SU-DHL-6 (cell line): ENCODE data around the gene ADAD1.
"Not testable (repeated sequence)": the region's sequence is repeated elsewhere in the genome, so short reads cannot be mapped to it uniquely, and the experiment has no call there.

ENCODE experiments used
- H2AFZ ChIP-seq: fragments of 200-600 bp; sonication (generic); 2 replicates; pipeline ENCODE4 v1.6.1; 2014; ENCODE audit warnings: low read depth, mild to moderate bottlenecking, moderate library complexity, mixed read lengths, antibody characterized with exemption, low read length; ENCODE audit not compliant: severe bottlenecking
- H3F3A ChIP-seq: fragments of 200-600 bp; shearing (Covaris generic); 2 replicates; pipeline ENCODE4 v1.6.0; 2016; ENCODE audit warnings: antibody characterized with exemption, mild to moderate bottlenecking; ENCODE audit not compliant: insufficient read depth
- H3K27ac ChIP-seq: fragments of 200-600 bp; sonication (generic); 2 replicates; pipeline ENCODE4 v1.5.1; 2016; ENCODE audit warnings: low read depth, mild to moderate bottlenecking, low read length, moderate library complexity, mixed read lengths
- H3K27me3 ChIP-seq: fragments of 200-600 bp; sonication (generic), shearing (Covaris generic); 2 replicates; pipeline ENCODE4 v1.6.0; 2014; ENCODE audit warnings: mild to moderate bottlenecking, low read length
- H3K36me3 ChIP-seq: fragments of 200-600 bp; sonication (generic); 2 replicates; pipeline ENCODE4 v1.6.1; 2014; ENCODE audit warnings: mild to moderate bottlenecking, low read length, mixed read lengths
- H3K4me2 ChIP-seq: fragments of 300-600, 200-600 bp; shearing (Covaris generic), sonication (generic); 2 replicates; pipeline ENCODE4 v1.6.0; 2014; ENCODE audit warnings: low read length, low read depth, mild to moderate bottlenecking; ENCODE audit not compliant: poor library complexity, severe bottlenecking
- H3K4me3 ChIP-seq: fragments of 200-600 bp; sonication (generic); 2 replicates; pipeline ENCODE4 v1.5.1; 2014; ENCODE audit warnings: antibody characterized with exemption, low read length, mild to moderate bottlenecking, mixed read lengths; ENCODE audit not compliant: insufficient read depth, poor library complexity, severe bottlenecking
- H3K79me2 ChIP-seq: fragments of 200-600 bp; sonication (generic); 2 replicates; pipeline ENCODE4 v1.6.1; 2014; ENCODE audit warnings: mild to moderate bottlenecking, low read length, moderate library complexity; ENCODE audit not compliant: insufficient read depth
- H3K9ac ChIP-seq: fragments of 200-600 bp; sonication (generic); 2 replicates; pipeline ENCODE4 v1.7.0; 2014; ENCODE audit warnings: mild to moderate bottlenecking, low read length
- H3K9me2 ChIP-seq: fragments of 200-600 bp; sonication (generic); replicated peaks from 2 replicates; pipeline ENCODE4 v1.6.1; 2014; ENCODE audit warnings: low read length; ENCODE audit not compliant: insufficient read depth
- H3K9me3 ChIP-seq: fragments of 200-600 bp; sonication (generic); 2 replicates; pipeline ENCODE4 v1.6.1; 2014; ENCODE audit warnings: low read length, mixed read lengths; ENCODE audit not compliant: insufficient read depth
- H4K20me1 ChIP-seq: fragments of 200-600 bp; sonication (generic); 2 replicates; pipeline ENCODE4 v1.6.1; 2014; ENCODE audit warnings: low read depth, mild to moderate bottlenecking, antibody characterized with exemption, low read length, moderate library complexity, mixed read lengths
- EZH2phosphoT487 ChIP-seq: fragments of 200-600 bp; sonication (generic), shearing (Covaris generic); conservative IDR thresholded peaks from 2 replicates; pipeline ENCODE4 v1.6.1; 2018; ENCODE audit warnings: mild to moderate bottlenecking, antibody characterized with exemption, low read length, moderate library complexity, mixed read lengths
- TF ChIP-seq, protein P1 (sequence below): fragments of 200-600 bp; sonication (generic); IDR thresholded peaks from one replicate; pipeline ENCODE4 v1.5.1; 2017; ENCODE audit warnings: antibody characterized with exemption, mild to moderate bottlenecking, low read length, moderate library complexity; ENCODE audit not compliant: insufficient read depth, poor library complexity, severe bottlenecking

Gene ADAD1

DNA sequence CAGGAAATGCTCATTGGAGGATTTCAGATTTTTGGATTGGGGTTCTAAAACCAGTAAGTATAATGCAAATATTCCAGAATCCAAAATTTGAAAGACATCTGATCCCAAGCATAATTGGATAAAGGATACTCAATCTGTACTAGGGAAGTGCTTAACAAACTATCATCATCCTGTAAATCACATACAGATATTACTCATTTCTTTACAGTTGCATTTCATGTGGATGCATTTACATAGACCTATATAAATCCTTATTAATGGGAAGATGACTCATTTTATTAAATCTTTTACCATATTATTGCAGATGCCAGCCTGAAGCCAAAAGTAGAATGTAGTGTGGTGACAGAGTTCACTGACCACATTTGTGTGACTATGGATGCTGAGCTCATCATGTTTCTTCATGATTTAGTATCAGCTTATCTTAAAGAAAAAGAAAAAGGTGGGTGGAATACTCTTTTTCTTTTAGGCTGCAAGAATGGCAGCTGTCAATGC is 22.4 kb upstream of the ADAD1 start:
- H3K9me3 ChIP-seq: no peaks in the 10 kb centered on the region

DNA sequence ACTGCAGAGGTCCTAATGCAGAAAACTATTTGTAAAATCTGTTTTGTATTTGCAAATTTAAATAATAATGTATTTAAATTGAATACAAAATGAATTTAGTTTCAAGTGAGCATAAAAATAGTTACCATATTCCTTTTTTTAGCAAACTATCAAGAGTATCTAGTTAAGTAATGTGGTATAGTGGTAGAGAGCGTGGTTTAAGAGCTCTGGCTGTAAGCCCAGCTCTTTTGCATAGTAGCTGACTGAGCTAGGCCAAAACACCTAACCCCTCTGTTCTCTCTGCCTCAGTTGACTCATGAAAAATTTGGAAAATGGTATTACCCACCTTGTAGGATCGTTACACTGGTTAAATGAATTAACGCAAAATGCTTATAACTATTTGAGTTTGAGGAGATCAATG is 18.1 kb upstream of the ADAD1 start:
- Histone ChIP-seq H3K79me2 (no peaks in the 10 kb centered on the region), H3K4me3 (no peak overlapping the region), H3F3A (no peaks in the 10 kb centered on the region), H2AFZ (no peak overlapping the region), H3K27me3 (no peaks in the 10 kb centered on the region), H3K36me3 (no peaks in the 10 kb centered on the region), H3K9ac (no peak overlapping the region), H3K9me3 (no peaks in the 10 kb centered on the region), H3K27ac (no peak overlapping the region), H3K4me2 (no peak overlapping the region), H4K20me1 (no peaks in the 10 kb centered on the region), H3K9me2 (no peaks in the 10 kb centered on the region)
- TF ChIP-seq, protein P1, sequence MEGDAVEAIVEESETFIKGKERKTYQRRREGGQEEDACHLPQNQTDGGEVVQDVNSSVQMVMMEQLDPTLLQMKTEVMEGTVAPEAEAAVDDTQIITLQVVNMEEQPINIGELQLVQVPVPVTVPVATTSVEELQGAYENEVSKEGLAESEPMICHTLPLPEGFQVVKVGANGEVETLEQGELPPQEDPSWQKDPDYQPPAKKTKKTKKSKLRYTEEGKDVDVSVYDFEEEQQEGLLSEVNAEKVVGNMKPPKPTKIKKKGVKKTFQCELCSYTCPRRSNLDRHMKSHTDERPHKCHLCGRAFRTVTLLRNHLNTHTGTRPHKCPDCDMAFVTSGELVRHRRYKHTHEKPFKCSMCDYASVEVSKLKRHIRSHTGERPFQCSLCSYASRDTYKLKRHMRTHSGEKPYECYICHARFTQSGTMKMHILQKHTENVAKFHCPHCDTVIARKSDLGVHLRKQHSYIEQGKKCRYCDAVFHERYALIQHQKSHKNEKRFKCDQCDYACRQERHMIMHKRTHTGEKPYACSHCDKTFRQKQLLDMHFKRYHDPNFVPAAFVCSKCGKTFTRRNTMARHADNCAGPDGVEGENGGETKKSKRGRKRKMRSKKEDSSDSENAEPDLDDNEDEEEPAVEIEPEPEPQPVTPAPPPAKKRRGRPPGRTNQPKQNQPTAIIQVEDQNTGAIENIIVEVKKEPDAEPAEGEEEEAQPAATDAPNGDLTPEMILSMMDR: no peak
- no peak for TF ChIP-seq EZH2phosphoT487

More for the DNA sequence above, 22.4 kb upstream of the ADAD1 start:
- H3F3A ChIP-seq: no peaks in the 10 kb centered on the region
- H3K27ac ChIP-seq: no peak overlapping the region
- no peaks in the 10 kb centered on the region for H3K27me3 ChIP-seq
- no peak overlapping the region for H2AFZ ChIP-seq
- no peak overlapping the region for H3K4me3 ChIP-seq
- TF ChIP-seq, protein P1: no peak
- no peak for TF ChIP-seq EZH2phosphoT487
- H3K9me2 ChIP-seq: no peaks in the 10 kb centered on the region
- no peak overlapping the region for H3K4me2 ChIP-seq
- H4K20me1 ChIP-seq: no peaks in the 10 kb centered on the region
- no peak overlapping the region for H3K9ac ChIP-seq
- H3K36me3 ChIP-seq: no peaks in the 10 kb centered on the region
- H3K79me2 ChIP-seq: no peaks in the 10 kb centered on the region

DNA sequence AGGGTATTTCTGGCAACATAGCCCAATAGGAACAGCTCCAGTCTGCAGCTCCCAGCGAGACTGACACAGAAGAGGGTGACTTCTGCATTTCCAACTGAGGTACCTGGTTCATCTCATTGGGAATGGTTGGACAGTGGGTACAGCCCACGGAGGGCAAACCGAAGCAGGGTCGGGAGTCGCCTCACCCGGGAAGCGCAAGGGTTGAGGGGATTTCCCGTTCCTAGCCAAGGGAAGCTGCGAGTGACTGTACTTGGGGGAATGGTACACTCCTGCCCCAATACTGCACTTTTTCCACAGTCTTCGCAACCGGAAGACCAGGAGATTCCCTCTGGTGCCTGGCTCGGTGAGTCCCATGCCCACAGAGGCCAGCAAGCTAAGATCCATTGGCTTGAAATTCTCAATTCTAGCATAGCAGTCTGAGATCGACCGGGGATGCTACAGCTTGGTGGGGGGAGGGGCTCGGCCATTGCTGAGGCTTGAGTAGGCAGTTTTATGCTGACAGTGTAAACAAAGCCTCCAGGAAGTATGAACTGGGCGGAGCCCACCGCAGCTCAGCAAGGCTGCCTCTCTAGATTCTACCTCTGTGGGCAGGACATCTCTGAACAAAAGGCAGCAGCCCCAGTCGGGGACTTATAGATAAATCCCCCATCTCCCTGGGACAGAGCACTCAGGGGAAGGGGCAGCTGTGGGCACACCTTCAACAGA is 14.0 kb upstream of the ADAD1 start:
- Histone ChIP-seq H2AFZ (no peak overlapping the region), H4K20me1 (no peaks in the 10 kb centered on the region), H3K9ac (no peak overlapping the region), H3K4me2 (no peak overlapping the region), H3K27me3 (no peaks in the 10 kb centered on the region), H3K27ac (no peak overlapping the region), H3K9me3 (no peaks in the 10 kb centered on the region), H3K4me3 (no peak overlapping the region), H3K9me2 (no peaks in the 10 kb centered on the region), H3K79me2 (no peaks in the 10 kb centered on the region), H3K36me3 (no peaks in the 10 kb centered on the region), H3F3A (no peaks in the 10 kb centered on the region)
- TF ChIP-seq EZH2phosphoT487: no peak
- TF ChIP-seq, protein P1: no peak

DNA sequence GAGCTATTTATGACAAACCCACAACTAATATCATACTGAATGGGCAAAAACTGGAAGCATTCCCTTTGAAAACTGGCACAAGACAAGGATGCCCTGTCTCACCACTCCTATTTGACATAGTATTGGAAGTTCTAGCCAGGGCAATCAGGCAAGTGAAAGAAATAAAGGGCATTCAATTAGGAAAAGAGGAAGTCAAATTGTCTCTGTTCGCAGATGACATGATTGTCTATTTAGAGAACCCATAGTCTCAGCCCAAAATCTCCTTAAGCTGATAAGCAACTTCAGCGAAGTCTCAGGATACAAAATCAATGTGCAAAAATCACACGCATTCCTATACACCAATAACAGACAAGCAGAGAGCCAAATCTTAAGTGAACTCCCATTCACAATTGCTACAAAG is 10.0 kb upstream of the ADAD1 start:
- H3F3A ChIP-seq, H3K4me2 ChIP-seq, H3K36me3 ChIP-seq, H3K27me3 ChIP-seq, H3K27ac ChIP-seq, H3K79me2 ChIP-seq, H3K9me2 ChIP-seq, H3K4me3 ChIP-seq, H3K9ac ChIP-seq, H3K9me3 ChIP-seq, H2AFZ ChIP-seq, H4K20me1 ChIP-seq: not testable (repeated sequence)
